ENCODE measurements around the gene VPS13D. TPM values are rescaled to one million over a fixed set of nuclear protein-coding genes. Genes with fewer than 3 reads are reported as not detected.
A peak's percentile ranks its signal among the peaks of the same experiment; 100 is the strongest.

The VPS13D gene
- total RNA-seq, 6 experiments from 2014 or later: 18.8 to 29.5 (median 21.5) TPM

GRCh38 chr1:12514590-12514989 lies 284.8 kb downstream of the VPS13D start:
- Mint-ChIP-seq H3K27ac (no peak overlapping the region), H3K4me1 (ENCODE audit: low read depth) (peaks cover 36% of the 10 kb centered on the region), H3K36me3 (ENCODE audit: low read depth) (no peaks in the 10 kb centered on the region), H3K9me3 (no peaks in the 10 kb centered on the region), H3K4me3 (no peak overlapping the region), H3K27me3 (ENCODE audit: insufficient read depth) (peaks cover 3% of the 10 kb centered on the region; the same call in 1 of the 2 replicates)
- no peak for DNase-seq
- TF ChIP-seq CTCF (IDR thresholded peaks at IDR 0.05): no peak

- DNase-seq: no peak
- peaks cover 6% of the 10 kb centered on the region; the same call in 1 of the 2 replicates for H3K27me3 Mint-ChIP-seq (ENCODE audit: insufficient read depth)
- H3K4me3 Mint-ChIP-seq: no peak overlapping the region
- peaks cover 30% of the 10 kb centered on the region for H3K4me1 Mint-ChIP-seq (ENCODE audit: low read depth)
- no peak overlapping the region for H3K27ac Mint-ChIP-seq
- H3K36me3 Mint-ChIP-seq (ENCODE audit: low read depth): no peaks in the 10 kb centered on the region
- no peaks in the 10 kb centered on the region for H3K9me3 Mint-ChIP-seq
- TF ChIP-seq CTCF (IDR thresholded peaks at IDR 0.05): no peak
These were observed 285.4 kb downstream of the VPS13D start for GRCh38 chr1:12515234-12515633.

GRCh38 chr1:12516741-12517140 lies 286.9 kb downstream of the VPS13D start:
- no peaks in the 10 kb centered on the region for H3K9me3 Mint-ChIP-seq
- H3K4me1 Mint-ChIP-seq (ENCODE audit: low read depth): peaks cover 30% of the 10 kb centered on the region
- H3K27ac Mint-ChIP-seq: no peak overlapping the region
- no peaks in the 10 kb centered on the region for H3K36me3 Mint-ChIP-seq (ENCODE audit: low read depth)
- H3K4me3 Mint-ChIP-seq: no peak overlapping the region
- DNase-seq: no peak
- TF ChIP-seq CTCF (IDR thresholded peaks at IDR 0.05): no peak
- H3K27me3 Mint-ChIP-seq (ENCODE audit: insufficient read depth): peaks cover 6% of the 10 kb centered on the region; the same call in 1 of the 2 replicates

- H3K27ac Mint-ChIP-seq: no peak overlapping the region
- no peak for TF ChIP-seq CTCF (IDR thresholded peaks at IDR 0.05)
- no peaks in the 10 kb centered on the region for H3K36me3 Mint-ChIP-seq (ENCODE audit: low read depth)
- H3K9me3 Mint-ChIP-seq: no peaks in the 10 kb centered on the region
- H3K4me1 Mint-ChIP-seq (ENCODE audit: low read depth): peaks cover 24% of the 10 kb centered on the region
- DNase-seq: peak; percentile 26
- peaks cover 8% of the 10 kb centered on the region for H3K27me3 Mint-ChIP-seq (ENCODE audit: insufficient read depth)
- H3K4me3 Mint-ChIP-seq: peak overlapping the region; percentile 19
These were observed 289.3 kb downstream of the VPS13D start for GRCh38 chr1:12518931-12519692.

GRCh38 chr1:12519693-12520364 lies 290.0 kb downstream of the VPS13D start:
- H3K4me1 Mint-ChIP-seq (ENCODE audit: low read depth): peaks cover 24% of the 10 kb centered on the region
- no peak for TF ChIP-seq CTCF (IDR thresholded peaks at IDR 0.05)
- DNase-seq: no peak
- H3K4me3 Mint-ChIP-seq: no peak overlapping the region
- H3K27me3 Mint-ChIP-seq (ENCODE audit: insufficient read depth): peaks cover 10% of the 10 kb centered on the region
- no peaks in the 10 kb centered on the region for H3K9me3 Mint-ChIP-seq
- H3K36me3 Mint-ChIP-seq (ENCODE audit: low read depth): no peaks in the 10 kb centered on the region
- no peak overlapping the region for H3K27ac Mint-ChIP-seq
